GM13976 (cell line): ENCODE results near the gene ALB.

ENCODE experiments used
- DNase-seq: peaks from one replicate; pipeline ENCODE4 v3.0.0; 2012; ENCODE audit warnings: low spot score
- in situ Hi-C: fragments of 300-500 bp; cut with MboI; formaldehyde crosslinking; loops from one replicate; pipeline ENCODE4 v1.12.0; 2022; ENCODE audit warnings: low sequenced_read_pairs, mixed read lengths, inconsistent platforms; ENCODE audit not compliant: unreplicated experiment
- TF ChIP-seq, protein P1 (sequence below): IDR thresholded peaks from 2 replicates; pipeline ENCODE4 v1.5.1; 2012; ENCODE audit warnings: borderline replicate concordance, mild to moderate bottlenecking; ENCODE audit not compliant: insufficient read depth; ENCODE audit errors: extremely low read depth, missing control alignments, control extremely low read depth

ALB gene

DNA sequence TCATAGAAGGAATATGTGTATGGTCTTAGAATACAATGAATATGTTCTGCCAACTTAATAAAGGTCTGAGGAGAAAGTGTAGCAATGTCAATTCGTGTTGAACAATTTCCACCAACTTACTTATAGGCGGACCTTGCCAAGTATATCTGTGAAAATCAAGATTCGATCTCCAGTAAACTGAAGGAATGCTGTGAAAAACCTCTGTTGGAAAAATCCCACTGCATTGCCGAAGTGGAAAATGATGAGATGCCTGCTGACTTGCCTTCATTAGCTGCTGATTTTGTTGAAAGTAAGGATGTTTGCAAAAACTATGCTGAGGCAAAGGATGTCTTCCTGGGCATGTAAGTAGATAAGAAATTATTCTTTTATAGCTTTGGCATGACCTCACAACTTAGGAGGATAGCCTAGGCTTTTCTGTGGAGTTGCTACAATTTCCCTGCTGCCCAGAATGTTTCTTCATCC lies 9.2 kb downstream of the ALB start:
- DNase-seq: no peak
- in situ Hi-C loops: no loop called here
- TF ChIP-seq, protein P1, sequence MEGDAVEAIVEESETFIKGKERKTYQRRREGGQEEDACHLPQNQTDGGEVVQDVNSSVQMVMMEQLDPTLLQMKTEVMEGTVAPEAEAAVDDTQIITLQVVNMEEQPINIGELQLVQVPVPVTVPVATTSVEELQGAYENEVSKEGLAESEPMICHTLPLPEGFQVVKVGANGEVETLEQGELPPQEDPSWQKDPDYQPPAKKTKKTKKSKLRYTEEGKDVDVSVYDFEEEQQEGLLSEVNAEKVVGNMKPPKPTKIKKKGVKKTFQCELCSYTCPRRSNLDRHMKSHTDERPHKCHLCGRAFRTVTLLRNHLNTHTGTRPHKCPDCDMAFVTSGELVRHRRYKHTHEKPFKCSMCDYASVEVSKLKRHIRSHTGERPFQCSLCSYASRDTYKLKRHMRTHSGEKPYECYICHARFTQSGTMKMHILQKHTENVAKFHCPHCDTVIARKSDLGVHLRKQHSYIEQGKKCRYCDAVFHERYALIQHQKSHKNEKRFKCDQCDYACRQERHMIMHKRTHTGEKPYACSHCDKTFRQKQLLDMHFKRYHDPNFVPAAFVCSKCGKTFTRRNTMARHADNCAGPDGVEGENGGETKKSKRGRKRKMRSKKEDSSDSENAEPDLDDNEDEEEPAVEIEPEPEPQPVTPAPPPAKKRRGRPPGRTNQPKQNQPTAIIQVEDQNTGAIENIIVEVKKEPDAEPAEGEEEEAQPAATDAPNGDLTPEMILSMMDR: no peak

DNA sequence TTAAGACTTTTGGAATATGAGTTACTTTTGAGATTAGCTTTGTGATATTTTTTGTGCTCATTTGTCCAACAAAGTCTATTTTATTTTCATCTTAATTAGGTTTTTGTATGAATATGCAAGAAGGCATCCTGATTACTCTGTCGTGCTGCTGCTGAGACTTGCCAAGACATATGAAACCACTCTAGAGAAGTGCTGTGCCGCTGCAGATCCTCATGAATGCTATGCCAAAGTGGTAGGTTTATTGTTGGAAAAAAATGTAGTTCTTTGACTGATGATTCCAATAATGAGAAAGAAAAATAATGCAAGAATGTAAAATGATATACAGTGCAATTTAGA lies 10.8 kb downstream of the ALB start:
- in situ Hi-C loops: no loop called here
- no peak for DNase-seq
- TF ChIP-seq, protein P1: no peak

DNA sequence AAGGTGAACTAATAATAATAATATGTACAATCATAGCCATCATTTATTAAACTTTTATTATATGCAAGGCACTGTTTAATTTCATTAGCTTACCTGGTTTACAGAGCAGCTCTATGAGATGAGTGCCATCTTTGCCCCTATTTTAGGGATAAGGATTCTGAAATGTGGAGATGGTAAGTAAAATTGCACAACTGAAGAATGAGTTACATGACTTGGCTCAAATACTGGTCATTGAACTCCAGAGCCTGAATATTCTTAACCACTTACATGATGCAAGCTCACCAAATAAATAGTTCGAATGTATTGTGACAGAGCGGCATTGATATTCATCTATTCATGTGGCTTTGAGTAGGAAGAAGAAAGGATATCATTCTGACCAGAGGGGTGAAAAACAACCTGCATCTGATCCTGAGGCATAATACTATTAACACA lies 11.7 kb downstream of the ALB start:
- no peak for DNase-seq
- in situ Hi-C loops: no loop called here
- TF ChIP-seq, protein P1: no peak

DNA sequence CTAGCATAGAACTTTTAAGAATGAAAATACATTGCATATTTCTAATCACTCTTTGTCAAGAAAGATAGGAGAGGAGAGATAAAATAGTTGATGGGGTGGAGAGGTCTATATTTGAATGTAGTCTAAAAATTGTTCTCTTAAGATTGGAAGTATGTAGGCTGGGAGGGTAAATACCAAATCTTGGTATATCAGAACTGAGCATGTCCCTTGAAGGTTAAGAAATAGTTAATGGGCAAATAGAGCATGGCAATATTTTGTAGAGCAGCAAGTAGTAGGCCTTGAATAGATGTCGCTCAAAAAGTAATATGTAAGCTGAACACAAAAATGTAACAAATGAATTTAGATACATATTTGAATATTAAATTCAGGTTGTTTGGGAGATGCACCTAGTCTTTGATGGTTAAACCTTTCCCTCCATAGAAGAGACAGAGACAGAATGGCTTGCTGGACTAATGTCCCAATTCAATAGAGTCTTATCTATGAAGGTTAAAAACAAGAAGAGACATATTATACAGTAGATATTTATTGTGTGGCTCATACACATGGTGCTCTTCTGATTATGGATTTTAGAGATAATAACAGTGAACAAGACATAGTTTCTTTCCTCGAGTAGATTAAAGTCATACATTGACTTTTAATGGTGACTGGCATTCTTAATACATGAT lies 12.5 kb downstream of the ALB start:
- in situ Hi-C loops: no loop called here

DNA sequence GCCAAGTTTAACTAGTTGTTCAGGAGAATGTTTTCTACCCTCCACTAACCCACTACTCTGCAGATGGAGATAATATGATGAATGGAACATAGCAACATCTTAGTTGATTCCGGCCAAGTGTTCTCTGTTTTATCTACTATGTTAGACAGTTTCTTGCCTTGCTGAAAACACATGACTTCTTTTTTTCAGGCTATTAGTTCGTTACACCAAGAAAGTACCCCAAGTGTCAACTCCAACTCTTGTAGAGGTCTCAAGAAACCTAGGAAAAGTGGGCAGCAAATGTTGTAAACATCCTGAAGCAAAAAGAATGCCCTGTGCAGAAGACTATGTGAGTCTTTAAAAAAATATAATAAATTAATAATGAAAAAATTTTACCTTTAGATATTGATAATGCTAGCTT lies 13.3 kb downstream of the ALB start:
- in situ Hi-C loops: no loop called here
- DNase-seq: no peak
- TF ChIP-seq, protein P1: no peak

More for the DNA sequence above, 12.5 kb downstream of the ALB start:
- TF ChIP-seq, protein P1: no peak
- no peak for DNase-seq

DNA sequence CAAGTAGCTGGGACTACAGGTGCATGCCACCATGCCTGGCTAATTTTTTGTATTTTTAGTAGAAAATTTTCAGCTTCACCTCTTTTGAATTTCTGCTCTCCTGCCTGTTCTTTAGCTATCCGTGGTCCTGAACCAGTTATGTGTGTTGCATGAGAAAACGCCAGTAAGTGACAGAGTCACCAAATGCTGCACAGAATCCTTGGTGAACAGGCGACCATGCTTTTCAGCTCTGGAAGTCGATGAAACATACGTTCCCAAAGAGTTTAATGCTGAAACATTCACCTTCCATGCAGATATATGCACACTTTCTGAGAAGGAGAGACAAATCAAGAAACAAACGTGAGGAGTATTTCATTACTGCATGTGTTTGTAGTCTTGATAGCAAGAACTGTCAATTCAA lies 13.9 kb downstream of the ALB start:
- in situ Hi-C loops: no loop called here

More for the DNA sequence above, 13.9 kb downstream of the ALB start:
- TF ChIP-seq, protein P1: no peak
- no peak for DNase-seq
